Left ventricle myocardium superior (tissue), 1 donor: ENCODE data around the gene RCBTB1. TPM values are rescaled to one million over a fixed set of nuclear protein-coding genes. Genes with fewer than 3 reads are reported as not detected.

Source experiments
- total RNA-seq: library from RNA; stranded (reverse); fragmentation: NEBNext Ultra II Directional; extraction: Animal tissue kit (Norgen Biotek cat#: 25700); gene quantifications from one replicate; pipeline ENCODE4 v1.2.1, GENCODE V29; 2021
- donor health status: DM: no; HTN: yes; CAD: no; lungs with severe emphysema.

The RCBTB1 gene
- total RNA-seq, 1 donor from 2014 or later, result 23.1 TPM

Other genes with a start within 250 kb of the RCBTB1 start
- gene CAB39L, start 141.5 kb downstream of the RCBTB1 start, total RNA-seq, result 18.8 TPM
- gene SETDB2, start 141.3 kb downstream of the RCBTB1 start, total RNA-seq, result 14.8 TPM
- gene PHF11, start 89.6 kb downstream of the RCBTB1 start, total RNA-seq, result 18.6 TPM
- gene ARL11, start 42.9 kb upstream of the RCBTB1 start, total RNA-seq, result 0.22 TPM
- gene EBPL, start 105.9 kb upstream of the RCBTB1 start, total RNA-seq, result 6.9 TPM
- gene KPNA3, start 207.1 kb upstream of the RCBTB1 start, total RNA-seq, result 61.8 TPM